ENCODE measurements around the gene SH3BP5L.

Gene SH3BP5L

DNA sequence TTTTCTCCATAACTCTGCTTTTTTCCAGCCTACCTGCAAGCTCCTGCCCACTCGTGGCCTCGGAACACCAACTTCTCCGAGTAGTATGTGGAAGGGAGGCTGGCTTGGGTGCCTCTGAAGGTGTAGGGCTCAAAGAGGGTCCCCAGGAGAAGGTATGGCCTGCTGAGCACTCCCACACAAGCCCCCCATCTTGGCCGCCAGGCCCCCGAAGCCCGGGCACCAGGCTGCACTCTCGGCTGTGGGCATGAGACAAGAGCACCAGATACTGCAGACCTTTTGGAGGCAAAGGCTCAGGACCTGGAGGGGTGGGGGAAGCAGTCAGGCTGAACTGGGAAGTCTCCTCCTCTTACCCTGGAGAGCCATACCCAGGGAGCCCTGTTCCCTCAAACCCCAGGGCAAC is 31.5 kb upstream of the SH3BP5L start:
- TF ChIP-seq, protein P1, sequence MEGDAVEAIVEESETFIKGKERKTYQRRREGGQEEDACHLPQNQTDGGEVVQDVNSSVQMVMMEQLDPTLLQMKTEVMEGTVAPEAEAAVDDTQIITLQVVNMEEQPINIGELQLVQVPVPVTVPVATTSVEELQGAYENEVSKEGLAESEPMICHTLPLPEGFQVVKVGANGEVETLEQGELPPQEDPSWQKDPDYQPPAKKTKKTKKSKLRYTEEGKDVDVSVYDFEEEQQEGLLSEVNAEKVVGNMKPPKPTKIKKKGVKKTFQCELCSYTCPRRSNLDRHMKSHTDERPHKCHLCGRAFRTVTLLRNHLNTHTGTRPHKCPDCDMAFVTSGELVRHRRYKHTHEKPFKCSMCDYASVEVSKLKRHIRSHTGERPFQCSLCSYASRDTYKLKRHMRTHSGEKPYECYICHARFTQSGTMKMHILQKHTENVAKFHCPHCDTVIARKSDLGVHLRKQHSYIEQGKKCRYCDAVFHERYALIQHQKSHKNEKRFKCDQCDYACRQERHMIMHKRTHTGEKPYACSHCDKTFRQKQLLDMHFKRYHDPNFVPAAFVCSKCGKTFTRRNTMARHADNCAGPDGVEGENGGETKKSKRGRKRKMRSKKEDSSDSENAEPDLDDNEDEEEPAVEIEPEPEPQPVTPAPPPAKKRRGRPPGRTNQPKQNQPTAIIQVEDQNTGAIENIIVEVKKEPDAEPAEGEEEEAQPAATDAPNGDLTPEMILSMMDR (IDR thresholded peaks at IDR 0.05; ENCODE audit: low read length, missing control alignments), result no peak
- H3K4me3 ChIP-seq (replicated peaks; ENCODE audit: low read depth, low read length), result no peak overlapping the region
- no peak for DNase-seq (ENCODE audit: low read depth)

DNA sequence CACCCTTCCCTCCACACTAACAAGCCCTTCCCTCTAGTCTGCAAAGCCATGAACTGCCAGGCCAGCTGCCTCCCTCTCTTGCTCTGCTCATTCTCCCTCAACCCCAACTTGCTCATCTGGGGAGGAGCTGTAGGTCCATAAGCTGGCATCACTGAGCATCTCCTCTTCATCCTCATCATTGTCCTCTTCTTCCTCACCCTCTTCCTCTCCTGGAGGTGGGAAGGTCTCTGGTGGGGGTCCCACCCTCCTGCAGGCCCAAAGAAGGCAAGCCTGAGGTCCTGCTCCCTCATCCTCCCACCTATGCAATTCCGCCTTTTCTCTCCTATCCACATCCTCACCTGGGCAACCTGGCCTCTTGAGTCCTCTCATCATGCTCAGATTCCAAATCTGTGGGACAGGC is 30.5 kb upstream of the SH3BP5L start:
- DNase-seq (ENCODE audit: low read depth), result no peak
- TF ChIP-seq, protein P1 (IDR thresholded peaks at IDR 0.05; ENCODE audit: low read length, missing control alignments), result no peak
- no peak overlapping the region for H3K4me3 ChIP-seq (replicated peaks; ENCODE audit: low read depth, low read length)

DNA sequence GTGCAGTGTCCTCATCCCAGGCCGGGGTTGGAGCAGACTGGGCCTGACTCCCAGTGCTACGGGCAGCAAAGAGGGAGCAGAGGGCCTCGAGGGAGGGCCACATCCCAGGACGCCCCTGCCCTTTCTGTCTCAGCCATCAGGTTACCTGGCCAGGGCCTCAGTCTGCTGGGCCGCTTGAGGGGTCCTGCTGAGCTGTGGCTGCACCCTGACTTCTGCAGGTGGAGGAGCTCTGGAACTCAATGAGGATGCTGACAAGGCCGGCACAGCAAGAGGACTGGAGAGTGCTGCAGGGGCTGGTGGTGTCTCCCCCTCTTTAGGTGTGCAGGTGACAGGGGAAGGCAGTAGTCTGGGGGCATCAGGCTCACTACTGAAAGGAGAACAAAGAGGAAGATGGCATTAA is 29.9 kb upstream of the SH3BP5L start:
- H3K4me3 ChIP-seq (replicated peaks; ENCODE audit: low read depth, low read length), result no peak overlapping the region
- TF ChIP-seq, protein P1 (IDR thresholded peaks at IDR 0.05; ENCODE audit: low read length, missing control alignments), result no peak
- DNase-seq (ENCODE audit: low read depth), result no peak

DNA sequence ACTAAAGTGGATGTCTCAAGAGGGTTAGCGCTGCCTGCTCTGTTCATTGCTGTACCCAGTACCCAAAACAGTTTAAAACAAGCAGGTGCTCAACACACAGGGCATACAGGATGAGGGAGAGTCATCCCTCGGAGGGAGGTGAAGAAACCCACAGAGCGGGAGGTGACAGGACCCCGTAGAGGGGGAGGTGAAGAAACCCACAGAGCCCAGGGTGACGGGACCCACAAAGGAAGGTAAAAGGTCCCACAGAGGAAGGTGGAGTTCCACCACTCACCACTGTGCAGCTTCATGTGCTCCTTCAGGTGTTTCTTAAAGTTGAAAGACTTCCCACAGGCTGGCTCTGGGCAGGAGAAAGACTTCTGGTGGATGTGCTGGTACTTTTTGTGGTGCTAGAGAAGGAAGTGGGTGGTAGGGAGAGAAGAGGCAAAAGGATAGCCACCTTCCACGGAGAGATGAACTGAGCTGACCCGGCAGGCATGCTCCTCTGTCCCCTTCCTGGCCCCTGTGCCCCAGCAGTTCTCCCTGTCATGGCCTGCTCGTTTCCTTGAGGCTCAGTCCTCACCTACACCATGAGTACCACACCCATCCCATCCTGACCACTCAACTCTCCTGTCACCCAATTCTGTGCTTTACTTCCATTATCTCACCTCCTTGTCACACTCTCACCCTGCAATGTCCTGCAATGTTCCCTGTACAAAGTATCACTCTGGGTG is 28.1 kb upstream of the SH3BP5L start:
- TF ChIP-seq, protein P1 (IDR thresholded peaks at IDR 0.05; ENCODE audit: low read length, missing control alignments), result no peak
- DNase-seq (ENCODE audit: low read depth), result no peak
- no peak overlapping the region for H3K4me3 ChIP-seq (replicated peaks; ENCODE audit: low read depth, low read length)

DNA sequence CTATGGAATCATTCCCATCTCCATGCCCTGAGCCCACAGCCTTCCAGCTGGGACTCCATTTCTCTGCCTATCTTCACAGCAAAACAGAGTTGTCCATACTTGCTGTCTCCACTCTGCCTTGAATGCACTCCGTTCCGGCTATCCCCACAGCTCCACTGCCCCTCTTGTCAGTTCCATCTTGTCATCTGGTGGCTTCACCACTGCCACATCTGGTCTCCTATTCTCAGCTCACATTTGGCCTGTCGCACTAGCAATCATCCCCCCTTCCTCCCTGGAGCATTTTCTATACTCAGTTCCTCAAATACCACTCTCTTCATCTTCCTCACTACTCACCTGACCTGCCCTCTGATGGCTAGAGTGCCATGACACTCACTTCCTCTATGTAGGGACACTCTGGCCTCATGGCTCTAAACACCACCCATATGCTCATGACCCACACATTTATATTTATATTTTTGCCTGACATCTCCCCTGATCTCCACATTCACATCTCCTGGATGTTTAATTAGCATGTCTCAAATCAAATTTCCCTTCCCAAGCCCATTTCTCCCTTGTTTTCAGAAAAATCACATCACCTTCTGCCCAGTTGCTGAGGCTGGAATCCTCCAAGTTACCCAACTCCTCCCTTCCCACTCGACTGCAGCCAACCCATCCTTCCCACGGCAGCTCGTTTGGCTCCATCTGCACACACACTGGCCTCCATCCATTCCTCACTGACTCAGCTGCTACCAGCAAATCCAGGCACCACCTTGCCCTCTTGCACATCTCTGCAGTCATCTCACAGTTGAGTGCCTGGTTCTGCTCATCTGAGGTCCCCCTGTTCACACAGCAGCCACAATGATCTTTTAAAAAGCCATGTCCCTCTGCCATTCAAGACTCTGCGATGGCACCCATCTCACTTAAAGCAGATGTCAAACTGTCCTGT is 27.0 kb upstream of the SH3BP5L start:
- DNase-seq (ENCODE audit: low read depth), result peak; percentile 42
- H3K4me3 ChIP-seq (replicated peaks; ENCODE audit: low read depth, low read length), result no peak overlapping the region
- TF ChIP-seq, protein P1 (IDR thresholded peaks at IDR 0.05; ENCODE audit: low read length, missing control alignments), result no peak

DNA sequence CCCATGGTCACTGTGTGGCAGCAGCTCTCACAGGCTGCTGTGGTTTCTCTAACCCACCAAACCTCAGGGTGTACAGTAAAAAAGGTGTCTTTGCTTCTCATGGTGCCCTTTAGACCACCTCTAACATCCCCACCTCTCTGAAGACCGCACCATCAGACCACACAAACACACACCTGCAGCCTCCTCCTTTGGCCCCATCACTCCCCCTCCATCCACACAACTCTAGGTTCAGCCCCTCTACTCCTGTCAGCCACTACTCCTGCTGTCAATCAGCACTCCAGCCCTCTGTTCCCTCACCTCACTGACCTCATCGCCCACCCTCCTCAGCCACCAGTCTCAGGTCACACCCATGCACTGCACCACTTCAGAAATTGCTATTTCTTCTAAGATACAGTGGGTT is 25.7 kb upstream of the SH3BP5L start:
- TF ChIP-seq, protein P1 (IDR thresholded peaks at IDR 0.05; ENCODE audit: low read length, missing control alignments), result no peak
- no peak overlapping the region for H3K4me3 ChIP-seq (replicated peaks; ENCODE audit: low read depth, low read length)
- no peak for DNase-seq (ENCODE audit: low read depth)

All from fibroblast of pulmonary artery (primary cell).